Astrocyte of the spinal cord (primary cell): ENCODE data around the gene THAP8.
"Not testable (repeated sequence)": the region's sequence is repeated elsewhere in the genome, so short reads cannot be mapped to it uniquely, and the experiment has no call there.

Source experiments
- DNase-seq: peaks from one replicate; pipeline ENCODE4 v3.0.0; 2011; ENCODE audit warnings: low read depth, low spot score
- H3K4me3 ChIP-seq: 2 replicates; pipeline ENCODE4 v1.5.1; 2011; ENCODE audit warnings: low read depth, mild to moderate bottlenecking, low read length, moderate library complexity
- in situ Hi-C: cut with HindIII; loops from 2 replicates; pipeline ENCODE4 v1.10.0; 2017; ENCODE audit warnings: low sequenced_read_pairs
- TF ChIP-seq, protein P1 (sequence below): IDR thresholded peaks from 2 replicates; pipeline ENCODE4 v1.5.1; 2012; ENCODE audit warnings: low read depth, mild to moderate bottlenecking, low read length, inconsistent platforms

The THAP8 gene

DNA sequence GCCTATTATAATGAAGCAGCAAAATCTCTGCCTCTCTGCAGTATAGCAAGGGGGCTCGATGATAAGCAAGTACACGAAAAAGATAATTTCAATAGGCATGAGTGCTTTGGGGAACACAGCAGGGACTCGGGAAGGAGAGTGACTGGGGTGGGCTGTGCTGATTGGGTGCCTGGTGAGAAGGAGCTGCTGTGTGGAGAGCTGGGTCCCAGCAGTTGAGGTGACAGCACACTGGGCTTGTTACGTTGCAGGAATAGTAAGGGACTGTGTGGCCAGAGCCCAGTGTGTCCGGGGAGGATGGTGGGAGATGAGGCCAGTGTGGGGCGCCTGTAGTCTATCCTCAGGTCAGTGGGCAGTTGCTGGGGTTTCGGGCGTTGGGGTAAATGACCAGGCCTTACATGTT lies 18.0 kb upstream of the THAP8 start:
- in situ Hi-C loops, result no loop called here
- no peak overlapping the region for H3K4me3 ChIP-seq
- no peak for DNase-seq
- TF ChIP-seq, protein P1, sequence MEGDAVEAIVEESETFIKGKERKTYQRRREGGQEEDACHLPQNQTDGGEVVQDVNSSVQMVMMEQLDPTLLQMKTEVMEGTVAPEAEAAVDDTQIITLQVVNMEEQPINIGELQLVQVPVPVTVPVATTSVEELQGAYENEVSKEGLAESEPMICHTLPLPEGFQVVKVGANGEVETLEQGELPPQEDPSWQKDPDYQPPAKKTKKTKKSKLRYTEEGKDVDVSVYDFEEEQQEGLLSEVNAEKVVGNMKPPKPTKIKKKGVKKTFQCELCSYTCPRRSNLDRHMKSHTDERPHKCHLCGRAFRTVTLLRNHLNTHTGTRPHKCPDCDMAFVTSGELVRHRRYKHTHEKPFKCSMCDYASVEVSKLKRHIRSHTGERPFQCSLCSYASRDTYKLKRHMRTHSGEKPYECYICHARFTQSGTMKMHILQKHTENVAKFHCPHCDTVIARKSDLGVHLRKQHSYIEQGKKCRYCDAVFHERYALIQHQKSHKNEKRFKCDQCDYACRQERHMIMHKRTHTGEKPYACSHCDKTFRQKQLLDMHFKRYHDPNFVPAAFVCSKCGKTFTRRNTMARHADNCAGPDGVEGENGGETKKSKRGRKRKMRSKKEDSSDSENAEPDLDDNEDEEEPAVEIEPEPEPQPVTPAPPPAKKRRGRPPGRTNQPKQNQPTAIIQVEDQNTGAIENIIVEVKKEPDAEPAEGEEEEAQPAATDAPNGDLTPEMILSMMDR, result no peak

DNA sequence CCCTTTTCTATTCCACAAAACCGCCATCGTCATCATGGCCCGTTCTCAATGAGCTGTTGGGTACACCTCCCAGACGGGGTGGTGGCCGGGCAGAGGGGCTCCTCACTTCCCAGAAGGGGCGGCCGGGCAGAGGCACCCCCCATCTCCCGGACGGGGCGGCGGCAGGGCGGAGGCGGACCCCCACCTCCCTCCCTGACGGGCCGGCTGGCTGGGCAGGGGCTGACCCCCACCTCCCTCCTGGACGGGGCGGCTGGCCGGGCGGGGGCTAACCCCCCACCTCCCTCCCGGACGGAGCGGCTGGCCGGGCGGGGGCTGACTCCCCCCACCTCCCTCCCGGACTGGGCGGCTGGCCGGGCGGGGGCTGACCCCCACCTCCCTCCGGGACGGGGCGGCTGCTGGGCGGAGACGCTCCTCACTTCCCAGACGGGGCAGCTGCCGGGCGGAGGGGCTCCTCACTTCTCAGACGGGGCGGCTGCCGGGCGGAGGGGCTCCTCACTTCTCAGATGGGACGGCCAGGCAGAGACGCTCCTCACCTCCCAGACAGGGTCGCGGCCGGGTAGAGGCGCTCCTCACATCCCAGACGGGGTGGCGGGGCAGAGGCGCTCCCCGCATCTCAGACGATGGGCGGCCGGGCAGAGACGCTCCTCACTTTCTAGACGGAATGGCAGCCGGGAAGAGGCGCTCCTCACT lies 14.9 kb upstream of the THAP8 start:
- in situ Hi-C loops, H3K4me3 ChIP-seq, DNase-seq: not testable (repeated sequence)

DNA sequence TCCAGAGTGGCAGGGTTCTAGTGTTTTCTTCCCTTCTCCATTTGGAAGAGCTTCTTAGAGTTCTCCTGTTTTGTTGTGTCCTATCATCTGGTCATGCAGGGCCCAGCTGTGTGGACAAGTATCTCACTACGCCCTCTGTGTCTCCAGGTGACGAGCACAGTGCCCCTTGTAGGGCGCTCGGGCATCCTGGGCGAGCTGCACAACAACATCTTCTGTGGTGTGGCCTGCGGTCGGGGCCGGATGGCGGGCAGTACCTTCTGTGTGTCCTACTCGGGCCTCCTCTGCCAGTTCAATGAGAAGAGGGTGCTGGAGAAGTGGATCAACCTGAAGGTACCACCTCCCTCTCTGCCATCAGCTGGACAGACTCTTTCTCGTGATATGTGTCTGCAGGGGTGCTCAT lies 13.6 kb upstream of the THAP8 start:
- in situ Hi-C loops, result no loop called here
- TF ChIP-seq, protein P1, result no peak
- H3K4me3 ChIP-seq, result no peak overlapping the region
- no peak for DNase-seq

DNA sequence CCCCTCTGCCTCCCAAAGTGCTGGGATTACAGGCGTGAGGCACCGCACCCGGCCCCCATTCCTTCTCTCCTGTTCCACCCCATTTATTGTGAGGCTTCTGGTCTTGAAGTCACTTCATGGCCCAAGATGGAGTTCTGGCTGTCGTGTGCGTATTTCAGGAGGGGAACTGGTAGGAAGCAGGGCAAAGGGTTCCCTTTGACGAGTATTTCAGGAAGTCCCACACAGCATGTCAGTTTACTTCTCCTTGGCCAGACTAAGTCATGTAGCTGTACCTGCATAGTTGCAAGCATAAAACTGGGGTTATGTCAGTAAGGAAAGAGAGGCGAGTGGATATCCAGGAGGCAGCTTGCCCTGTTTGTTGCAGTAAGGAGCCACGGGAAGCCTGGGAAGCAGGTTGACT lies 10.7 kb upstream of the THAP8 start:
- in situ Hi-C loops, result no loop called here
- no peak overlapping the region for H3K4me3 ChIP-seq
- TF ChIP-seq, protein P1, result no peak
- no peak for DNase-seq

DNA sequence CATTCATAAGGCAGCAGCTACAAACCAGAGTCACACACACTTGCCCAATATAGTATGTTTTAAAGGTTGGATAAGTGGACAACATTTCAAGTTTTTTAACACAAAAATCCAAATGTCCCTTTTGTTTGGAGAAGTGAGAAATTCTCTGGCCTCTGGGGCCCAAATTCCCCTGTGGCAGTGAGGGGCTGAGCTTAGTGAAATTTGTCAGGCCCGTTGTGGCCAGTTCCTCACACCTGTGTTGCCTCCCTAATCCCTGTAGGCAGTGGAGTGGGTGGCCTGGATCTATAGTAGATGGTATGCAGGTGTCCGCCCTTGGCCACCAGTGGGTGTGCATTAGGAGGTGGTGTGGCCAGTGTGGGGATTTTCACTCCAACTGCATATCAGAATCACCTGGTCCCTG lies 7.3 kb upstream of the THAP8 start:
- TF ChIP-seq, protein P1, result no peak
- no peak overlapping the region for H3K4me3 ChIP-seq
- in situ Hi-C loops, result no loop called here
- no peak for DNase-seq

DNA sequence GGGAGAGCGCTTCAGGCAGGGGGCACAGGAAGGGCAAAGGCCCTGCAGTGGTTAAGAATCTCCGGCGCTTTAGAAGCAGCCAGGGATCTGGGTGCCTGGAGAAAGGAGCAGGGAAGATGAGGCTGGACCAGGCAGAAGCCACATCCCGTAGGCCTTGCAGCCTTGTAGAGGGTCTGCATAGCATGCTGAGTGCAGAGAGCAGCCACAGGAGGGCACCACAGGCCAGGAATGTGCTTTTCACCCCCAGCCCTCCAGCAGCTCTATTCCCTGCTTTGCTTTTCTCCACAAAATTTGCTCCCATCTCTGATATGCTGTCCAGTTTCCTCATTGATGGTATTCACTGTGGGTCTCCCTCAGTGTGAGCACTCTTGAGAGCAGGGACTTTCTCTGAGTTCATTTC lies 6.3 kb upstream of the THAP8 start:
- in situ Hi-C loops, result no loop called here
- no peak overlapping the region for H3K4me3 ChIP-seq
- TF ChIP-seq, protein P1, result peak; percentile 80
- DNase-seq, result peak; percentile 64

DNA sequence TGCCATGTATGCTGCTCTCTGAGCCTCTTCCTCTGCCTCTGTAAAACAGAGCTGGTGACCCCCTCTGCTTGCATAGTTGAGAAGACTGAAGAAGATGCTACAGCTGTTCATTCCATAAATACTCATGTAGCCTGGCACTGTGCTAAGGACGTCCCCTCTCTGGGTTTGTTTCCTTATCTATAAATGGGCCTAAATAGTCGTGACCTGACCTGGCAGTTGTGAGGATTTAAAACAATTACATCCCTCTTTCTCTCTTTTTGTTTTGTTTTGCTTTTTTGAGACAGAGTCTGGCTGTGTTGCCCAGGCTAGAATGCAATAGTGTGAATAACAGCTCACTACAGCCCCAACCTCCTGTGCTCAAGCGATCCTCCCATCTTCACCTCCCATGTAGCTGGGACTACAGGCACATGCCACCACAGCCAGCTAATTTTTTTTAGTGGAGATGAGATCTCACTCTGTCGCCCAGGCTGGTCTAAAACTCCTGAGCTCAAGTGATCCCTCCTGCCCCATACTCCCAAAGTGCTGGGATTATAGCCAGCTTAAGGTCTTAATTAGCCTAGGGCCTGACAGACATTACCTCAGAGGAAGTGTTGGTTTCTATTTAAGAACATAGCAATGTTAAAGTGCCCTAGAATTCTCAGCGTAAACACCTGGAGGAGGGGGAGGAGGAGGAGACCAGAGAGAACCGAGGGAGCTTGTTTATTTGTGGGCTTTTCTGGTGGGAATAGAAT lies 5.3 kb upstream of the THAP8 start:
- no peak for DNase-seq
- TF ChIP-seq, protein P1, result no peak
- no peak overlapping the region for H3K4me3 ChIP-seq
- in situ Hi-C loops, result no loop called here
